Mesenchymal stem cell (in vitro differentiated cells and primary cell): ENCODE data around the gene PPAN.
A peak's percentile ranks its signal among the peaks of the same experiment; 100 is the strongest.

Source experiments
- DNase-seq: peaks from one replicate; pipeline ENCODE4 v3.0.0-alpha.2; 2013
- H2AFZ ChIP-seq: one replicate; pipeline ENCODE4 v1.6.1; 2013; ENCODE audit warnings: low read depth, mild to moderate bottlenecking, control low read depth, inconsistent platforms, low read length, moderate library complexity
- H2AK5ac ChIP-seq: 2 replicates; pipeline ENCODE4 v1.6.1; 2013; ENCODE audit warnings: low read length, moderate library complexity, mild to moderate bottlenecking, inconsistent platforms; ENCODE audit not compliant: severe bottlenecking
- H2BK120ac ChIP-seq: one replicate; pipeline ENCODE4 v1.6.1; 2013; ENCODE audit warnings: low read depth, mild to moderate bottlenecking, inconsistent platforms, low read length, moderate library complexity
- H2BK12ac ChIP-seq, 2 experiments: one replicate each; pipeline ENCODE4 v1.6.1; 2013; ENCODE audit warnings: inconsistent platforms in 2 of 2, low read length in 2 of 2, mild to moderate bottlenecking in 2 of 2, moderate library complexity in 2 of 2, control low read depth in 1 of 2
- H2BK15ac ChIP-seq: one replicate; pipeline ENCODE4 v1.6.1; 2013; ENCODE audit warnings: mild to moderate bottlenecking, low read depth, inconsistent platforms; ENCODE audit not compliant: poor library complexity, severe bottlenecking
- H2BK5ac ChIP-seq: 2 replicates; pipeline ENCODE4 v1.6.1; 2013; ENCODE audit warnings: low read depth, mild to moderate bottlenecking, low read length, control low read depth, inconsistent platforms; ENCODE audit not compliant: poor library complexity, severe bottlenecking
- H3K14ac ChIP-seq, 2 experiments: one replicate each; pipeline ENCODE4 v1.6.1; 2013; ENCODE audit warnings: inconsistent platforms in 2 of 2, low read length in 2 of 2, control low read depth in 1 of 2, mild to moderate bottlenecking in 1 of 2, moderate library complexity in 1 of 2
- H3K18ac ChIP-seq, 2 experiments: one replicate each; pipeline ENCODE4 v1.6.1; 2013; ENCODE audit warnings: inconsistent platforms in 2 of 2, low read length in 2 of 2, control low read depth in 1 of 2, low read depth in 1 of 2, mild to moderate bottlenecking in 1 of 2
- H3K23ac ChIP-seq, 2 experiments: one replicate each; pipeline ENCODE4 v1.6.1; 2013; ENCODE audit warnings: inconsistent platforms in 2 of 2, low read length in 2 of 2, mild to moderate bottlenecking in 2 of 2, moderate library complexity in 2 of 2, control low read depth in 1 of 2
- H3K27ac ChIP-seq: 2 replicates; pipeline ENCODE4 v1.5.1; 2013; ENCODE audit warnings: mild to moderate bottlenecking, moderate library complexity, low read length, control low read depth, inconsistent platforms; ENCODE audit not compliant: poor library complexity, severe bottlenecking
- H3K27me3 ChIP-seq, 2 experiments: 2 replicates each; pipeline versions ENCODE4 v1.6.1 to v1.7.0; 2013; ENCODE audit warnings: low read length in 2 of 2, mild to moderate bottlenecking in 2 of 2, moderate library complexity in 2 of 2, control low read depth in 1 of 2, inconsistent platforms in 1 of 2; ENCODE audit not compliant: control insufficient read depth in 1 of 2, insufficient read depth in 1 of 2
- H3K36me3 ChIP-seq, 2 experiments: 2 replicates each; pipeline versions ENCODE4 v1.6.1 to v1.7.0; 2013; ENCODE audit warnings: low read length in 2 of 2, control low read depth in 1 of 2, inconsistent platforms in 1 of 2, low read depth in 1 of 2, mild to moderate bottlenecking in 1 of 2; ENCODE audit not compliant: insufficient read depth in 2 of 2, control insufficient read depth in 1 of 2
- H3K4ac ChIP-seq, 2 experiments: one replicate each; pipeline ENCODE4 v1.6.1; 2013; ENCODE audit warnings: inconsistent platforms in 2 of 2, low read length in 2 of 2, mild to moderate bottlenecking in 2 of 2, moderate library complexity in 2 of 2, control low read depth in 1 of 2, low read depth in 1 of 2
- H3K4me1 ChIP-seq: 2 replicates; pipeline ENCODE4 v1.6.1; 2013; ENCODE audit warnings: low read depth, low read length, control low read depth; ENCODE audit not compliant: control insufficient read depth, insufficient read depth
- H3K4me2 ChIP-seq: 2 replicates; pipeline ENCODE4 v1.6.1; 2013; ENCODE audit warnings: low read length, mild to moderate bottlenecking, inconsistent platforms; ENCODE audit not compliant: poor library complexity, severe bottlenecking
- H3K4me3 ChIP-seq, 2 experiments: 2 replicates each; pipeline versions ENCODE4 v1.5.1 to v1.7.0; 2013; ENCODE audit warnings: low read length in 2 of 2, mild to moderate bottlenecking in 2 of 2, control low read depth in 1 of 2, low read depth in 1 of 2; ENCODE audit not compliant: insufficient read depth in 1 of 2
- H3K79me1 ChIP-seq: replicated peaks from 2 replicates; pipeline ENCODE4 v1.6.1; 2013; ENCODE audit warnings: mild to moderate bottlenecking, control low read depth, low read length, inconsistent platforms; ENCODE audit not compliant: poor library complexity, severe bottlenecking
- H3K9ac ChIP-seq: 2 replicates; pipeline ENCODE4 v1.7.0; 2013; ENCODE audit warnings: mild to moderate bottlenecking, low read length, moderate library complexity
- H3K9me3 ChIP-seq: 2 replicates; pipeline ENCODE4 v1.7.0; 2013; ENCODE audit warnings: mild to moderate bottlenecking, low read length; ENCODE audit not compliant: control insufficient read depth
- H4K8ac ChIP-seq: one replicate; pipeline ENCODE4 v1.6.1; 2013; ENCODE audit warnings: inconsistent platforms, mild to moderate bottlenecking, low read length, moderate library complexity
- H4K91ac ChIP-seq: one replicate; pipeline ENCODE4 v1.6.1; 2013; ENCODE audit warnings: mild to moderate bottlenecking, low read length, inconsistent platforms
- WGBS: methylation state at CpG from one replicate; pipeline ENCODE4 v1.1.7; 2013; ENCODE audit warnings: mixed read lengths; 5-methylcytosine and 5-hydroxymethylcytosine counted together

PPAN gene

DNA sequence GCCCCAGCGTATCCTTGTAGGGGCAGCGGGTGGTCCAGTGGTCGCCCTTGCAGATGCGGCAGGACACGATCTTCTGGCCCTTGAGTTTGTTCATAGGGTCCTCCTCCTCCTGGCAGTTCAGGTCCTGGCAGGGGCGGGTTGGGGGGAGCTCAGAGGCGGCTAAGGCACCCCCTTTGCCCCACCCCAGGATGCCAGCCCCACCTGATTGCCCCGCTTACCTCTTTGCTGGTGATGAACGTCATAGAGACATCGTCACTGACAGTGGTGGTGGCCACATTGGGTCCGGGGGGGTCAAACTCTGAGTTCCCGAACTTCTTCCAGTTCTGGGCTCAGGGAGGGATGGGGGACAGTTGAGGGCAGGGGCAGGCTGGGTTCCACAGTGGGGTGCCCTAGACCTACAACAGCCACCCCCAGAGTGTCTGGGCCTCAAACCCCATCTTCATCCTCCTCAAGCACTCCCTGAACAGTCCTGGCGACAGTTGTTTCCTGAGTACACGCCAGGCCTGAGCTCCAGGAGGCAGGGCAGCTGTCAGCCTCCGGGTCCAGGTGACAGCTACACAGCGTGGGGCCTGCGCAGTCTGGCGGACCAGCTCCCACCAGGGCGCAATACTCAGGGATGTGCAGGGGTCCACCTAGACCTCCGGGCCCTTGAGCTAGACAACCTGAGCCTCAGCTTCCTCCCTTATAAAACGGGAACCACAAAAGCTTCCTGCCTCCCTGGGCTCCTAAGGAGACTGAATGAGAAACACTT is 10.9 kb downstream of the PPAN start:
- H4K8ac ChIP-seq: no peak overlapping the region
- no peak overlapping the region for H2BK12ac ChIP-seq
- H2AFZ ChIP-seq: no peak overlapping the region
- peaks cover 29% of the 10 kb centered on the region for H3K79me1 ChIP-seq
- no peak overlapping the region for H4K91ac ChIP-seq
- H3K4me3 ChIP-seq: no peak overlapping the region
- H3K14ac ChIP-seq: no peak overlapping the region
- H2BK5ac ChIP-seq: no peak overlapping the region
- peaks cover 43 to 64% of the 10 kb centered on the region in 2 experiments for H3K36me3 ChIP-seq
- no peak overlapping the region for H2AK5ac ChIP-seq
- no peak overlapping the region for H3K18ac ChIP-seq
- H3K4ac ChIP-seq: no peak overlapping the region
- H2BK15ac ChIP-seq: no peak overlapping the region
- no peaks in the 10 kb centered on the region for H3K27me3 ChIP-seq
- no peak for DNase-seq
- H3K4me2 ChIP-seq: no peak overlapping the region
- peaks cover 21% of the 10 kb centered on the region for H3K4me1 ChIP-seq
- H3K27ac ChIP-seq: no peak overlapping the region
- H3K9ac ChIP-seq: no peak overlapping the region
- WGBS: 96% methylated on average over 20 of the region's 21 CpGs
- H3K23ac ChIP-seq: no peak overlapping the region
- no peaks in the 10 kb centered on the region for H3K9me3 ChIP-seq
- H2BK120ac ChIP-seq: no peak overlapping the region

DNA sequence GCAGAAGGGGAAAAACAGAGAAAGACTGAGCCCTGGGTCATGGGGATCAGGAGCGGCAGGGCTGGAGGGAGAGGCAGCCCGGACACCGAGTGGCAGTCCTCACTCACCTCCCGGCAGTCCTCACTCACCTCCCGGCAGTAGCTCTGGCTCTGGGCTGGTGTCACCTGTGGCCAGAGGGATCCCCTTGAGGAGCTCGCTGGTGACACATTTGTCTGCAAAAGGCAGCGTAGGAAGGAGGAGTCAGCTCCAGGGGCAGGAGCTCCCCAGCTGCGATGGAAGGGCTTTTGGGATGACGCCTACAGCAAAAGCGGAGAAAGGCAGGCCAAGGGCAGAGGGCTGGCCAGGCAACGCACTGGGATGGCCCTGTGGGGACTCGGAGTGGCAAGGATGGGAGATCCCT is 12.8 kb downstream of the PPAN start:
- Histone ChIP-seq H3K14ac (no peak overlapping the region), H2BK5ac (no peak overlapping the region), H3K4me3 (peak overlapping the region; percentile 87 to 95), H3K4me2 (peak overlapping the region; percentile 53), H3K79me1 (peaks cover 26% of the 10 kb centered on the region), H3K27me3 (no peaks in the 10 kb centered on the region), H4K8ac (peak overlapping the region; percentile 96), H3K27ac (peak overlapping the region; percentile 90), H2BK120ac (peak overlapping the region; percentile 45), H2AFZ (no peak overlapping the region), H4K91ac (peak overlapping the region; percentile 88), H3K23ac (no peak overlapping the region), H3K4me1 (peaks cover 14% of the 10 kb centered on the region), H2BK15ac (no peak overlapping the region), H3K9me3 (no peaks in the 10 kb centered on the region), H3K18ac (peak overlapping the region in 1 of 2 experiments; percentile 57), H3K36me3 (peaks cover 43 to 48% of the 10 kb centered on the region in 2 experiments), H2AK5ac (peak overlapping the region; percentile 37), H3K9ac (peak overlapping the region; percentile 96), H3K4ac (peak overlapping the region; percentile 46 to 80), H2BK12ac (no peak overlapping the region)
- DNase-seq: peak; percentile 23
- 58% methylated on average over 12 of the region's 12 CpGs for WGBS

DNA sequence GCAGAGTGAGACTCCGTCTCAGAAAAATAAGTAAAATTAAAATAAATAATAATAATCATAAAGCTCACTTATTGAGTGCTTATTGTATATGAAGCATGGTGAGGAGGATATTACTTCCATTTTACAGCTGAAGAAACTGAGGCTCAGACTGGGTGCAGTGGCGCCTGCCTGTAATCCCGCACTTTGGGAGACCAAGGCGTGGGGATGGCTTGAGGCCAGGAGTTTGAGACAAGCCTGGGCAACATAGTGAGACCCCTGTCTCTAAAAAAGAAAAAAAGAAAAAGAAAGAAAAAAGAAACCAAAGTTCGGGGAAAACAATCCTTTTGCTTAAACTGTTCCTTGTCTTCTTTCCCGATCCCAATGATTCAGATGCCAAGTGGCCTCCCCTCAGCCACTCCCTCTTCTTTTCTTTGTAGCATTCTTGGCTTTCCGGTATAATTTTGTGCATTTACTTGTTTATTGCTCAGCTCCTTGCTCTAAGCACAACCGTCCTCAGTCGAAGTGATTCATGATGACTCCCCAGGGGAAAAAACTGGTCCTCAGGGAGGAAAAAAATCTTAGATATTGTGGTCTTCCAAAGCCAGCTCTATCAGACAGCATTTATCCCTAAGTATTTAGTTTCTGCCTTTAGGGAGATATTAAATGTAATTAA is 14.5 kb downstream of the PPAN start:
- Histone ChIP-seq H2AK5ac (no peak overlapping the region), H2BK12ac (no peak overlapping the region), H3K18ac (no peak overlapping the region), H2BK120ac (no peak overlapping the region), H4K8ac (no peak overlapping the region), H2BK15ac (no peak overlapping the region), H3K4me3 (peak overlapping the region in 1 of 2 experiments; percentile 68), H4K91ac (no peak overlapping the region), H3K4me1 (peaks cover 12% of the 10 kb centered on the region), H3K36me3 (peaks cover 33 to 44% of the 10 kb centered on the region in 2 experiments), H2BK5ac (no peak overlapping the region), H3K23ac (no peak overlapping the region), H3K9me3 (no peaks in the 10 kb centered on the region), H2AFZ (no peak overlapping the region), H3K4ac (no peak overlapping the region), H3K79me1 (peaks cover 21% of the 10 kb centered on the region), H3K4me2 (no peak overlapping the region), H3K14ac (no peak overlapping the region), H3K27me3 (no peaks in the 10 kb centered on the region), H3K9ac (peak overlapping the region; percentile 87), H3K27ac (no peak overlapping the region)
- peak; percentile 77 for DNase-seq
- WGBS: 70% methylated on average over 6 of the region's 9 CpGs

DNA sequence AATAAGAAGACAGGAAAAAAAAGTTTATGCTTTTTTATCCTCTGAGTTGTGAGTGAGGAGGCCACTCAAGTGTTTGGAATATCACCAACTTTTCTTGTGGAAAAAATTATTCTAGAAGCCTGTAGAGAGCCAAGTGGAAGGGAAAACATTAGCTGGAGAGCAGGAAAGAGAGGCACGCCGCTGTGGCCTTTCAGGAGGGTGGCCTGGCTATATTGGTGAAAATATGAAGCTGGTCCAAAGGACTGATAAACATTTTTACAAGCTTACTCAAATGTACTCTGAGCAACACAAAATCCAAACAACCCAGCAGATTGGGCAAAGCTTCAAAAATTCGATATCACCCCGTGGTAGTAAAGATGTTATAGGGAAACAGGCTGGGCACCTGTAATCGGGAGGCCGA is 15.9 kb downstream of the PPAN start:
- Histone ChIP-seq H3K9ac (peak overlapping the region; percentile 87), H3K4me1 (peaks cover 9% of the 10 kb centered on the region), H2BK15ac (no peak overlapping the region), H3K79me1 (peaks cover 10% of the 10 kb centered on the region), H4K8ac (no peak overlapping the region), H3K4me2 (no peak overlapping the region), H3K9me3 (no peaks in the 10 kb centered on the region), H3K14ac (no peak overlapping the region), H2BK12ac (no peak overlapping the region), H3K18ac (no peak overlapping the region), H3K36me3 (peaks cover 19 to 32% of the 10 kb centered on the region in 2 experiments), H2BK120ac (no peak overlapping the region), H3K4ac (no peak overlapping the region), H2BK5ac (no peak overlapping the region), H2AK5ac (no peak overlapping the region), H2AFZ (no peak overlapping the region), H3K27me3 (no peaks in the 10 kb centered on the region), H3K4me3 (no peak overlapping the region), H3K23ac (no peak overlapping the region), H3K27ac (no peak overlapping the region), H4K91ac (no peak overlapping the region)
- WGBS: 87% methylated on average over 3 of the region's 6 CpGs
- DNase-seq: peak; percentile 46
